CD14-positive monocyte (primary cell): ENCODE data around the gene RPRM. TPM values are rescaled to one million over a fixed set of nuclear protein-coding genes. Genes with fewer than 3 reads are reported as not detected.

Source experiments
- DNase-seq, 3 donors: peaks; one replicate each; pipeline ENCODE4 v3.0.0-alpha.2; 2011 to 2022
- H2AFZ ChIP-seq: 2 replicates; pipeline ENCODE4 v1.6.0; 2012; ENCODE audit warnings: mild to moderate bottlenecking, low read depth, low read length, inconsistent platforms; ENCODE audit not compliant: insufficient read depth, poor library complexity, severe bottlenecking
- H3K27ac ChIP-seq, 2 donors: 1 replicate in 1 of 2; 2 replicates in 1 of 2; pipeline ENCODE4 v1.5.1; 2012 to 2013; ENCODE audit warnings: low read length in 2 of 2, control low read depth in 1 of 2, inconsistent platforms in 1 of 2, low read depth in 1 of 2, mild to moderate bottlenecking in 1 of 2
- H3K27me3 ChIP-seq, 2 donors: one replicate each; pipeline versions ENCODE4 v1.6.0 to v1.6.1; 2011 to 2013; ENCODE audit warnings: low read length in 2 of 2; ENCODE audit not compliant: control insufficient read depth in 2 of 2, insufficient read depth in 2 of 2
- H3K36me3 ChIP-seq, 2 donors: replicated peaks in 1 of 2; 1 replicate in 1 of 2; 2 replicates in 1 of 2; pipeline versions ENCODE4 v1.5.1 to v1.6.1; 2012 to 2013; ENCODE audit warnings: low read length in 2 of 2, control low read depth in 1 of 2, inconsistent platforms in 1 of 2, mild to moderate bottlenecking in 1 of 2; ENCODE audit not compliant: insufficient read depth in 2 of 2, control insufficient read depth in 1 of 2
- H3K4me1 ChIP-seq, 2 donors: 1 replicate in 1 of 2; 2 replicates in 1 of 2; pipeline versions ENCODE4 v1.5.1 to v1.6.1; 2012 to 2013; ENCODE audit warnings: low read length in 2 of 2, control low read depth in 1 of 2, inconsistent platforms in 1 of 2, mild to moderate bottlenecking in 1 of 2, moderate library complexity in 1 of 2; ENCODE audit not compliant: insufficient read depth in 2 of 2, control insufficient read depth in 1 of 2
- H3K4me2 ChIP-seq: replicated peaks from 2 replicates; pipeline ENCODE3; 2012; ENCODE audit warnings: low read length, moderate library complexity, mild to moderate bottlenecking; ENCODE audit not compliant: poor library complexity, severe bottlenecking; ENCODE audit errors: extremely low read depth
- H3K4me3 ChIP-seq, 3 experiments: fragments of 200-600 bp in 1 of 3; sonication (generic) in 1 of 3; replicated peaks in 1 of 3; 1 replicate in 2 of 3; 2 replicates in 1 of 3; pipeline ENCODE4 v1.5.1; 2011 to 2013; ENCODE audit warnings: low read length in 3 of 3, mild to moderate bottlenecking in 3 of 3, control low read depth in 2 of 3, low read depth in 2 of 3, inconsistent platforms in 1 of 3, moderate library complexity in 1 of 3
- H3K79me2 ChIP-seq: 2 replicates; pipeline ENCODE4 v1.6.0; 2012; ENCODE audit warnings: mild to moderate bottlenecking, control low read depth, inconsistent platforms, low read length, moderate library complexity; ENCODE audit not compliant: insufficient read depth
- H3K9ac ChIP-seq: 2 replicates; pipeline ENCODE4 v1.6.0; 2017; ENCODE audit warnings: low read length, mild to moderate bottlenecking; ENCODE audit not compliant: insufficient read depth, poor library complexity, severe bottlenecking
- H3K9me3 ChIP-seq, 2 donors: replicated peaks in 1 of 2; 1 replicate in 1 of 2; 2 replicates in 1 of 2; pipeline versions ENCODE4 v1.5.1 to v1.6.1; 2012 to 2013; ENCODE audit warnings: low read length in 2 of 2, control low read depth in 1 of 2; ENCODE audit not compliant: control insufficient read depth in 1 of 2, insufficient read depth in 1 of 2
- H4K20me1 ChIP-seq: 2 replicates; pipeline ENCODE4 v1.6.0; 2012; ENCODE audit warnings: mild to moderate bottlenecking, low read length, control low read depth, moderate library complexity; ENCODE audit not compliant: insufficient read depth
- H3K27ac Mint-ChIP-seq, 7 donors: one replicate each; pipeline ENCODE4 v1.8.0; 2020; ENCODE audit warnings: mild to moderate bottlenecking in 7 of 7, mixed read lengths in 7 of 7, moderate library complexity in 6 of 7, inconsistent platforms in 2 of 7
- H3K27me3 Mint-ChIP-seq, 3 donors: one replicate each; pipeline ENCODE4 v1.8.0; 2021 to 2022; ENCODE audit warnings: low read depth in 3 of 3, mild to moderate bottlenecking in 3 of 3, mixed read lengths in 3 of 3, moderate library complexity in 3 of 3, inconsistent platforms in 1 of 3
- H3K36me3 Mint-ChIP-seq, 2 donors: one replicate each; pipeline ENCODE4 v1.8.0; 2020; ENCODE audit warnings: mixed read lengths in 2 of 2, inconsistent platforms in 1 of 2, mild to moderate bottlenecking in 1 of 2
- H3K4me1 Mint-ChIP-seq: one replicate; pipeline ENCODE4 v1.8.0; 2020; ENCODE audit warnings: mild to moderate bottlenecking, mixed read lengths
- H3K4me3 Mint-ChIP-seq, 2 donors: one replicate each; pipeline ENCODE4 v1.8.0; 2020; ENCODE audit warnings: mild to moderate bottlenecking in 2 of 2, mixed read lengths in 2 of 2, moderate library complexity in 1 of 2
- H3K9me3 Mint-ChIP-seq, 7 donors: one replicate each; pipeline ENCODE4 v1.8.0; 2020 to 2022; ENCODE audit warnings: mixed read lengths in 7 of 7, mild to moderate bottlenecking in 6 of 7, moderate library complexity in 6 of 7, inconsistent platforms in 2 of 7
- CTCF ChIP-seq: fragments of 200-600 bp; IDR thresholded peaks from one replicate; pipeline ENCODE4 v1.8.0; 2022; ENCODE audit warnings: antibody characterized with exemption, mild to moderate bottlenecking
- WGBS: methylation state at CpG from one replicate; pipeline ENCODE4 v1.1.5; 2013; ENCODE audit warnings: missing lambda C conversion rate; ENCODE audit not compliant: insufficient coverage; 5-methylcytosine and 5-hydroxymethylcytosine counted together
- intact Hi-C, 2 donors: fragments of 100-400 bp; cut with micrococcal nuclease; formaldehyde crosslinking; loops; one replicate each; pipeline versions ENCODE4 v1.15.0 to v1.15.1; 2023
- polyA plus RNA-seq, 3 donors: library from polyadenylated mRNA; depleted of rRNA in 1 of 3; unstranded in 2 of 3; stranded (reverse) in 1 of 3; fragments of 300-500 nt in 2 of 3; fragments of >200 nt in 1 of 3; fragmentation: Illumina TruSeq in 2 of 3; gene quantifications; 1 replicate in 2 of 3; 2 replicates in 1 of 3; pipeline ENCODE4 v1.2.3, GENCODE V29; 2012 to 2021

RPRM gene
- polyA plus RNA-seq, 3 donors, result not detected

- Histone ChIP-seq H3K9ac (no peak overlapping the region), H2AFZ (no peak overlapping the region), H3K36me3 (no peaks in the 10 kb centered on the region), H3K27ac (no peak overlapping the region), H3K27me3 (no peaks in the 10 kb centered on the region), H3K4me3 (no peak overlapping the region), H3K4me1 (no peaks in the 10 kb centered on the region), H3K9me3 (no peaks in the 10 kb centered on the region), H4K20me1 (no peaks in the 10 kb centered on the region), H3K79me2 (no peaks in the 10 kb centered on the region), H3K4me2 (no peak overlapping the region)
- Mint-ChIP-seq H3K4me1 (no peaks in the 10 kb centered on the region), H3K27ac (no peak overlapping the region), H3K4me3 (no peak overlapping the region), H3K36me3 (no peaks in the 10 kb centered on the region), H3K9me3 (peaks cover 0 to 1% (median 0%) of the 10 kb centered on the region in 7 donors), H3K27me3 (no peaks in the 10 kb centered on the region)
- intact Hi-C loops, result no loop called here
- no peak for TF ChIP-seq CTCF
- DNase-seq, result no peak
- WGBS, result 100% methylated on average over 1 of the region's 3 CpGs
Observed at GRCh38 chr2:153464395-153464794, 14.2 kb downstream of the RPRM start.

GRCh38 chr2:153462338-153462859 lies 16.2 kb downstream of the RPRM start:
- no peaks in the 10 kb centered on the region for H3K79me2 ChIP-seq
- no peak overlapping the region for H3K9ac ChIP-seq
- Mint-ChIP-seq H3K27me3 (peaks cover 0 to 4% (median 0%) of the 10 kb centered on the region in 3 donors), H3K9me3 (peaks cover 0 to 3% (median 0%) of the 10 kb centered on the region in 7 donors), H3K4me1 (no peaks in the 10 kb centered on the region), H3K27ac (no peak overlapping the region), H3K36me3 (no peaks in the 10 kb centered on the region), H3K4me3 (no peak overlapping the region)
- no peaks in the 10 kb centered on the region for H4K20me1 ChIP-seq
- WGBS, result no CpG with 5 or more reads among the region's 2 CpGs
- intact Hi-C loops, result no loop called here
- no peak for TF ChIP-seq CTCF
- H3K4me3 ChIP-seq, result no peak overlapping the region
- H3K9me3 ChIP-seq, result no peaks in the 10 kb centered on the region
- H2AFZ ChIP-seq, result no peak overlapping the region
- no peaks in the 10 kb centered on the region for H3K27me3 ChIP-seq
- H3K4me2 ChIP-seq, result no peak overlapping the region
- H3K27ac ChIP-seq, result no peak overlapping the region
- H3K36me3 ChIP-seq, result no peaks in the 10 kb centered on the region
- no peaks in the 10 kb centered on the region for H3K4me1 ChIP-seq
- no peak for DNase-seq
